Gastroesophageal sphincter (tissue), 4 donors: ENCODE measurements around the gene PALD1. TPM values are rescaled to one million over a fixed set of nuclear protein-coding genes. Genes with fewer than 3 reads are reported as not detected.

ENCODE experiments used
- ATAC-seq: fragments of 150-250 bp; one replicate; pipeline ENCODE4 v1.9.1; 2016; ENCODE audit warnings: mild to moderate bottlenecking, moderate library complexity
- H3K27ac ChIP-seq, 4 donors: fragments of 200-600 bp; sonication (generic) in 3 of 4; 1 replicate in 3 of 4; 2 replicates in 1 of 4; pipeline ENCODE4 v1.5.1; 2016 to 2019
- H3K27me3 ChIP-seq: fragments of 200-600 bp; sonication (generic); one replicate; pipeline ENCODE4 v1.5.1; 2019
- H3K36me3 ChIP-seq, 2 donors: fragments of 200-600 bp; sonication (generic); one replicate each; pipeline ENCODE4 v1.5.1; 2019; ENCODE audit warnings: control low read depth in 1 of 2
- H3K4me1 ChIP-seq, 3 donors: fragments of 200-600 bp; sonication (generic); 1 replicate in 2 of 3; 2 replicates in 1 of 3; pipeline ENCODE4 v1.5.1; 2016 to 2019; ENCODE audit warnings: control low read depth in 2 of 3
- H3K4me3 ChIP-seq, 2 donors: fragments of 200-600 bp; sonication (generic); one replicate each; pipeline ENCODE4 v1.5.1; 2019; ENCODE audit warnings: mild to moderate bottlenecking in 1 of 2, moderate library complexity in 1 of 2
- H3K9me3 ChIP-seq, 3 donors: fragments of 200-600 bp; sonication (generic); one replicate each; pipeline ENCODE4 v1.5.1; 2017 to 2019; ENCODE audit warnings: control low read depth in 2 of 3
- EP300 ChIP-seq: sonication (generic); formaldehyde crosslinking; IDR thresholded peaks from one replicate; pipeline ENCODE4 v1.6.1; 2017; ENCODE audit warnings: antibody characterized with exemption, mild to moderate bottlenecking
- POLR2A ChIP-seq, 2 donors: fragments of 450-650 bp; IDR thresholded peaks; one replicate each; pipeline ENCODE4 v1.6.1; 2017; ENCODE audit warnings: antibody characterized with exemption in 2 of 2, mild to moderate bottlenecking in 2 of 2, moderate library complexity in 1 of 2
- POLR2AphosphoS5 ChIP-seq: sonication (generic); formaldehyde crosslinking; IDR thresholded peaks from one replicate; pipeline ENCODE4 v1.6.1; 2017; ENCODE audit warnings: antibody characterized with exemption
- WGBS, 2 donors: methylation state at CpG; one replicate each; pipeline ENCODE4 v1.1.5; 2018; ENCODE audit warnings: low coverage in 1 of 2; 5-methylcytosine and 5-hydroxymethylcytosine counted together
- total RNA-seq, 4 donors: library from RNA; depleted of rRNA; stranded (reverse); fragments of >200 nt; gene quantifications; one replicate each; pipeline ENCODE4 v1.1.0, GENCODE V29; 2016
- TF ChIP-seq, protein P1 (sequence below), 4 experiments: fragments of 200-600 bp in 2 of 4; fragments of 450-650 bp in 2 of 4; sonication (generic) in 1 of 4; IDR thresholded peaks; one replicate each; pipeline ENCODE4 v1.5.1; 2017 to 2019; ENCODE audit warnings: antibody characterized with exemption in 4 of 4, mild to moderate bottlenecking in 2 of 4, moderate library complexity in 2 of 4

The PALD1 gene
- total RNA-seq, 4 donors from 2014 or later: 12.5 to 19.8 (median 14.7) TPM

DNA sequence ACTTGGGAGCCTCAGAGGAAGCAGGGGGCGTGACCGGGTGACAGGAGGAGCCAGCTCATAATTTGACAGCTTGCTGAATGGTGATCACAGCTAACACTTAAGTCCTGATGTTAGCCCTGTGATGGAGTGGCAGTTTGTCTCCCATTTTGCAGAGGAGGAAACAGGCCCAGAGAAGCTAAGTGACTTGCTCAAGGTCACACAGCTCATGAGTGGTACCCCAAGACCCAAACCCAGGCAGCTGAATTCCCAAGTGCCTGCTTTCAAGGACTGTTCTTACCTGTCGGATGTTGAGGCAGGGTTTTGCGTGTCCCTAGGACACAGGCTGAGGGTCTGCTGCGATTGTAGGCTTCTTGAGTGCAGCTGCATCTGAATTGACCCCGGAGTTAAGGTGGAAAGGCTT lies 51.7 kb downstream of the PALD1 start:
- Histone ChIP-seq H3K36me3 (peaks cover 0 to 70% of the 10 kb centered on the region in 2 donors), H3K4me3 (no peak overlapping the region), H3K9me3 (no peaks in the 10 kb centered on the region), H3K27me3 (no peaks in the 10 kb centered on the region), H3K4me1 (no peaks in the 10 kb centered on the region), H3K27ac (no peak overlapping the region)
- 96 to 100% methylated on average over 2 to 4 of the region's 6 CpGs for WGBS, 2 donors
- TF ChIP-seq, protein P1, sequence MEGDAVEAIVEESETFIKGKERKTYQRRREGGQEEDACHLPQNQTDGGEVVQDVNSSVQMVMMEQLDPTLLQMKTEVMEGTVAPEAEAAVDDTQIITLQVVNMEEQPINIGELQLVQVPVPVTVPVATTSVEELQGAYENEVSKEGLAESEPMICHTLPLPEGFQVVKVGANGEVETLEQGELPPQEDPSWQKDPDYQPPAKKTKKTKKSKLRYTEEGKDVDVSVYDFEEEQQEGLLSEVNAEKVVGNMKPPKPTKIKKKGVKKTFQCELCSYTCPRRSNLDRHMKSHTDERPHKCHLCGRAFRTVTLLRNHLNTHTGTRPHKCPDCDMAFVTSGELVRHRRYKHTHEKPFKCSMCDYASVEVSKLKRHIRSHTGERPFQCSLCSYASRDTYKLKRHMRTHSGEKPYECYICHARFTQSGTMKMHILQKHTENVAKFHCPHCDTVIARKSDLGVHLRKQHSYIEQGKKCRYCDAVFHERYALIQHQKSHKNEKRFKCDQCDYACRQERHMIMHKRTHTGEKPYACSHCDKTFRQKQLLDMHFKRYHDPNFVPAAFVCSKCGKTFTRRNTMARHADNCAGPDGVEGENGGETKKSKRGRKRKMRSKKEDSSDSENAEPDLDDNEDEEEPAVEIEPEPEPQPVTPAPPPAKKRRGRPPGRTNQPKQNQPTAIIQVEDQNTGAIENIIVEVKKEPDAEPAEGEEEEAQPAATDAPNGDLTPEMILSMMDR (IDR thresholded peaks at IDR 0.05): no peak
- TF ChIP-seq POLR2AphosphoS5 (no peak), POLR2A (IDR thresholded peaks at IDR 0.05) (no peak), EP300 (no peak)
- ATAC-seq: no peak

DNA sequence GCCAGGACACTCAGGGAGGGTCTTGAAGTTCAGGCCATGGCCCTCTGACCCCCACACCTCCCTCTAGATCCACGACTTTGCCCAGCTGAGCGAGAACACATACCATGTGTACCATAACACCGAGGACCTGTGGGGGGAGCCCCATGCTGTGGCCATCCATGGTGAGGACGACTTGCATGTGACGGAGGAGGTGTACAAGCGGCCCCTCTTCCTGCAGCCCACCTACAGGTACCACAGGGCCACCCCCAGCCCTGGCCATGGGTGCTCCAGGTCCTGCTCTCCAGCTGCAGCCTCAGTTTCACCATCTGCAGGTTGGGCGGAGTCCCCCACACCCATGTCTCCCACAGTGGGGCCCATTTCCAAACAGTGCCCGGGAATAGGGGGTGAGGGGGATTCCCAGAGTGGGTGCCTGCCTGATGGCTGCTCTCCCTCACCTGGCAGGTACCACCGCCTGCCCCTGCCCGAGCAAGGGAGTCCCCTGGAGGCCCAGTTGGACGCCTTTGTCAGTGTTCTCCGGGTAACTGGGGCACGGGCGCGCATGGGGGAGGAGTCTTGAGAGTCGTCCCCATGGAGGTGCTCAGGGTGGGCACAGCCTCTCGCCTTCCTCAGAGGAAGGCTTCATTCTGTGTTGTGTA lies 54.1 kb downstream of the PALD1 start:
- WGBS, 2 donors: 94% methylated on average over 6 of the region's 17 CpGs; no CpG with 5 or more reads in 1 of the 2 donors
- ATAC-seq: no peak
- H3K36me3 ChIP-seq: peaks cover 0 to 60% of the 10 kb centered on the region in 2 donors
- TF ChIP-seq POLR2A (IDR thresholded peaks at IDR 0.05): no peak
- TF ChIP-seq EP300: no peak
- TF ChIP-seq POLR2AphosphoS5: no peak
- TF ChIP-seq, protein P1 (IDR thresholded peaks at IDR 0.05): no peak
- no peaks in the 10 kb centered on the region for H3K27me3 ChIP-seq
- no peaks in the 10 kb centered on the region for H3K9me3 ChIP-seq
- H3K27ac ChIP-seq: no peak overlapping the region
- H3K4me3 ChIP-seq: no peak overlapping the region
- peaks cover 0 to 1% (median 0%) of the 10 kb centered on the region in 3 donors for H3K4me1 ChIP-seq

DNA sequence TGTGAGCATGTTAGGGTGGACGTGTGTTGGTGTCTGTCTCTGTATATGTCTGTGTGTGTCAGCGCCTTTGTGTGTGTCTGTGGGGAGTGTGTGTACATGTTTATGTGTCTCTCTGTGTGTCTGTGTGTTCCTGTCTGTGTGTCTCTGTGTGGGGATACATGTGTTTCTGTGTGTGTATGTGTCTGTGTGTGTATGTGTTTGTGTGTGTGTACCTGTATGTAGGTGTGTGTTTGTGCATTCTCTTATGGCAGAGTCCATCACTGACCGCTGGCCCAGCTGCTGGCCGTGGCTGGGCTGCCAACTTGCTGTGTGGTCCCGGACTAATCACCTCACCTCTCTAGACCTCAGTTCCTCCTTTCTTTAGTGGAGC lies 54.6 kb downstream of the PALD1 start:
- peaks cover 0 to 6% (median 0%) of the 10 kb centered on the region in 3 donors for H3K4me1 ChIP-seq
- H3K4me3 ChIP-seq: no peak overlapping the region
- no peak overlapping the region for H3K27ac ChIP-seq
- TF ChIP-seq POLR2AphosphoS5 (no peak), POLR2A (IDR thresholded peaks at IDR 0.05) (no peak), EP300 (no peak)
- TF ChIP-seq, protein P1 (IDR thresholded peaks at IDR 0.05): no peak
- H3K36me3 ChIP-seq: peaks cover 0 to 65% of the 10 kb centered on the region in 2 donors
- H3K9me3 ChIP-seq: no peaks in the 10 kb centered on the region
- ATAC-seq: no peak
- 95 to 100% methylated on average over 1 to 4 of the region's 5 CpGs for WGBS, 2 donors
- H3K27me3 ChIP-seq: no peaks in the 10 kb centered on the region

DNA sequence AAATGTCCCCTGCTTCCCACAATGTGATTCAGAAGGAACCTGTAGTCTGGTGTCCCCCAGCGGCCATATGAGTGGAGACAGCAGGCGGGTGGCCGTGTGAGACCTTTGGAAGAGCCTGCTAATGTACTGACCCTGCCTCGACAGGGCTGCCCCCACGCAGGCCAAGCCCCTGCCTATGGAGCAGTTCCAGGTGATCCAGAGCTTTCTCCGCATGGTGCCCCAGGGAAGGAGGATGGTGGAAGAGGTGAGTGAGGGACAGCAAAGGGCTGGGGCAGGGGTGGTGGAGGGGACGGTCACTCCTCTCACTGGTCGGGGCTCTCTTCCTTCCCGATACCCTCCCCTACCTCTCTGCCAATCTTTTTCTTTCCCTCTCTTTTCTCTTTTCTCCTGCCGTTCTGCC lies 55.7 kb downstream of the PALD1 start:
- TF ChIP-seq EP300 (no peak), POLR2A (IDR thresholded peaks at IDR 0.05) (no peak), POLR2AphosphoS5 (no peak)
- TF ChIP-seq, protein P1 (IDR thresholded peaks at IDR 0.05): no peak
- 89 to 100% methylated on average over 2 to 5 of the region's 10 CpGs for WGBS, 2 donors
- peaks cover 0 to 76% of the 10 kb centered on the region in 2 donors for H3K36me3 ChIP-seq
- H3K27me3 ChIP-seq: no peaks in the 10 kb centered on the region
- peaks cover 0 to 14% (median 0%) of the 10 kb centered on the region in 3 donors for H3K4me1 ChIP-seq
- no peak overlapping the region for H3K27ac ChIP-seq
- no peak overlapping the region for H3K4me3 ChIP-seq
- ATAC-seq: no peak
- H3K9me3 ChIP-seq: no peaks in the 10 kb centered on the region

DNA sequence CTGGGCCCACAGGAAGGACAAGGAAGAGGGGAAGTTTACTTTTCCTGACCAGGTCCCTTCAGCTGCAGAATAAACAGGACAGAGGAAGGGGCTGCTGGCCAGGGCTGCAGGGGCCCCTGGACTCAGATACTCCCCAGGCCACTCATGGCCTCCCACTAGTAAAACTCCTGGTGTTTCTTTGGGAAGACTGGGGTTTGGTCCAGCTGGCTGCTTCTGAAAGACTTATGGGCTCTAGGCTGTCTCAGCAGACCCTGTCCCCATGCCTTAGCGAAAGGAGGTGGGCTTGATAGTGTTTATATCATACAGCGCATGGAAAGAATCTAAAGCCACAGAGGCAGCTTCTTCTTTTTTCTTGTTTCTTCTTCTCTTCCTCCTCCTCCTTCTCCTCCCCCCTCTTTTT lies 56.4 kb downstream of the PALD1 start:
- no peak overlapping the region for H3K4me3 ChIP-seq
- H3K27me3 ChIP-seq: no peaks in the 10 kb centered on the region
- WGBS, 2 donors: 100% methylated on average over 2 of the region's 2 CpGs
- no peak overlapping the region for H3K27ac ChIP-seq
- no peak for TF ChIP-seq POLR2A (IDR thresholded peaks at IDR 0.05)
- TF ChIP-seq EP300: no peak
- TF ChIP-seq, protein P1 (IDR thresholded peaks at IDR 0.05): no peak
- TF ChIP-seq POLR2AphosphoS5: no peak
- peaks cover 0 to 20% (median 0%) of the 10 kb centered on the region in 3 donors for H3K4me1 ChIP-seq
- H3K9me3 ChIP-seq: no peaks in the 10 kb centered on the region
- H3K36me3 ChIP-seq: peaks cover 0 to 77% of the 10 kb centered on the region in 2 donors
- ATAC-seq: no peak
